ENCODE measurements around the gene ETS1.

- TF ChIP-seq CTCF (IDR thresholded peaks at IDR 0.05) = peak; percentile 65
- no peak for TF ChIP-seq POLR2AphosphoS5 (IDR thresholded peaks at IDR 0.05; ENCODE audit: low read depth, low read length)
- TF ChIP-seq TCF7L2 (IDR thresholded peaks at IDR 0.05; ENCODE audit: low read depth, low read length) = no peak
- TF ChIP-seq REST (IDR thresholded peaks at IDR 0.05; ENCODE audit: insufficient read depth in 1 of 2, low read depth in 2 of 2, low read length in 1 of 2) = no peak
- no peak for TF ChIP-seq SIN3A (IDR thresholded peaks at IDR 0.05; ENCODE audit: borderline replicate concordance, insufficient read depth, low read depth, low read length)
These were observed 31.8 kb downstream of the ETS1 start for GRCh38 chr11:128555606-128556005.
